Transverse colon (tissue), 4 donors: ENCODE measurements around the gene COG5. TPM values are rescaled to one million over a fixed set of nuclear protein-coding genes. Genes with fewer than 3 reads are reported as not detected.

Experiments
- DNase-seq: peaks from one replicate; pipeline ENCODE4 v3.0.0-alpha.2; 2019
- H3K27ac ChIP-seq, 4 donors: fragments of 200-600 bp; sonication (generic); 2 replicates each; pipeline ENCODE4 v1.5.1; 2016 to 2018; ENCODE audit warnings: inconsistent platforms in 4 of 4
- H3K27me3 ChIP-seq: fragments of 200-600 bp; sonication (generic); 2 replicates; pipeline ENCODE4 v1.5.1; 2017; ENCODE audit warnings: inconsistent platforms
- H3K36me3 ChIP-seq, 4 donors: fragments of 200-600 bp; sonication (generic); 2 replicates each; pipeline ENCODE4 v1.5.1; 2017 to 2019; ENCODE audit warnings: inconsistent platforms in 4 of 4
- H3K4me1 ChIP-seq, 4 donors: fragments of 200-600 bp; sonication (generic); 2 replicates each; pipeline ENCODE4 v1.5.1; 2017 to 2020; ENCODE audit warnings: inconsistent platforms in 4 of 4
- H3K4me3 ChIP-seq, 4 donors: fragments of 200-600 bp; sonication (generic); 1 replicate in 1 of 4; 2 replicates in 3 of 4; pipeline versions ENCODE4 v1.5.1 to v1.6.1; 2017 to 2019; ENCODE audit warnings: inconsistent platforms in 4 of 4
- H3K9me3 ChIP-seq, 2 donors: fragments of 200-600 bp; sonication (generic); 2 replicates each; pipeline ENCODE4 v1.5.1; 2017 to 2019; ENCODE audit warnings: inconsistent platforms in 2 of 2
- CTCF ChIP-seq, 5 experiments: fragments of 200-600 bp in 3 of 5; fragments of 450-650 bp in 2 of 5; sonication (generic) in 3 of 5; IDR thresholded peaks; 1 replicate in 2 of 5; 2 replicates in 3 of 5; pipeline ENCODE4 v1.5.1; 2016 to 2017; ENCODE audit warnings: antibody characterized with exemption in 5 of 5, inconsistent platforms in 3 of 5, mild to moderate bottlenecking in 2 of 5, moderate library complexity in 1 of 5
- EP300 ChIP-seq: sonication (generic); formaldehyde crosslinking; IDR thresholded peaks from one replicate; pipeline ENCODE4 v1.6.1; 2017; ENCODE audit warnings: antibody characterized with exemption, low read depth
- POLR2A ChIP-seq: fragments of 450-650 bp; IDR thresholded peaks from one replicate; pipeline ENCODE4 v1.6.1; 2016; ENCODE audit warnings: antibody characterized with exemption, mild to moderate bottlenecking, moderate library complexity
- POLR2AphosphoS5 ChIP-seq, 3 donors: sonication (generic); formaldehyde crosslinking; IDR thresholded peaks; one replicate each; pipeline ENCODE4 v1.6.1; 2016; ENCODE audit warnings: antibody characterized with exemption in 3 of 3
- WGBS, 2 donors: methylation state at CpG; one replicate each; pipeline ENCODE4 v1.1.5; 2018; ENCODE audit warnings: low coverage in 1 of 2; 5-methylcytosine and 5-hydroxymethylcytosine counted together
- in situ Hi-C, 4 donors: fragments of 200-750 bp; cut with MboI; loops; one replicate each; pipeline versions ENCODE4 v1.15.0 to v1.15.1; 2017; ENCODE audit warnings: low sequenced_read_pairs in 3 of 4, low pct_ligation_motif_present in 1 of 4, low pct_unique_long_range_greater_than_20kb in 1 of 4
- intact Hi-C: fragments of 100-400 bp; cut with DNase I; formaldehyde crosslinking; loops from one replicate; pipeline ENCODE4 v1.15.1; 2023; ENCODE audit warnings: low total_unique reads
- total RNA-seq, 4 donors: library from RNA; depleted of rRNA; stranded (reverse); fragments of >200 nt; gene quantifications; one replicate each; pipeline ENCODE4 v1.1.0, GENCODE V29; 2016

The COG5 gene
- total RNA-seq, 4 donors from 2014 or later: 15.7 to 48.2 (median 35.7) TPM

DNA sequence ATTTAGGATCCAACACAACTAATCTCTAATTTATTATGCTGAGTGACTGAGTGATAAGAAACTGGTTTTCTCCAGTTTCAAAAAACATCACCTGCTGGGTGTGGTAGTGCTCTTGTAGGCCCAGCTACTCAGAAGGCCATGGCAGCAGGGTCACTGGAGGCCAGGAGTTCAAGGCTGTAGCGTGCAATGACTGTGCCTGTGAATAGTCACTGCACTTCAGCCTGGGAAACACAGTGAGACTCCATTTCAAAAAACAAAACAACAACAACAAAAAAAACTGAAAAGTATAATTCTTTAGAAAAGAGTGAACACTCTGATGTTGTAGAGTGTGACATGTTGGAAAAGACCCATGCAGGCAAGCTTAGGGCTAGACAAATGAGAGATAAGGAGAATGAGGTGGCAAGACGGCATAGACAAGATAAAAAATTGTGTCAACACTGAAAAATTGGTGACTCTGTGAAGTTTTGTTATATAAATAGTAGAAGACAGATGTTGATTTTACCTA, 243.9 kb downstream of the COG5 start:
- intact Hi-C loops (no loop called here), in situ Hi-C loops (no loop called here)
- Histone ChIP-seq H3K27ac (no peak overlapping the region), H3K27me3 (no peaks in the 10 kb centered on the region), H3K4me1 (peaks cover 0 to 4% (median 0%) of the 10 kb centered on the region in 4 donors), H3K36me3 (peaks cover 0 to 3% (median 0%) of the 10 kb centered on the region in 4 donors), H3K9me3 (no peaks in the 10 kb centered on the region), H3K4me3 (no peak overlapping the region)
- DNase-seq: no peak
- TF ChIP-seq CTCF (IDR thresholded peaks at IDR 0.05): no peak
- TF ChIP-seq EP300: no peak
- no peak for TF ChIP-seq POLR2AphosphoS5 (IDR thresholded peaks at IDR 0.05)
- no peak for TF ChIP-seq POLR2A
- 92 to 100% methylated on average over 1 to 2 of the region's 2 CpGs for WGBS, 2 donors

DNA sequence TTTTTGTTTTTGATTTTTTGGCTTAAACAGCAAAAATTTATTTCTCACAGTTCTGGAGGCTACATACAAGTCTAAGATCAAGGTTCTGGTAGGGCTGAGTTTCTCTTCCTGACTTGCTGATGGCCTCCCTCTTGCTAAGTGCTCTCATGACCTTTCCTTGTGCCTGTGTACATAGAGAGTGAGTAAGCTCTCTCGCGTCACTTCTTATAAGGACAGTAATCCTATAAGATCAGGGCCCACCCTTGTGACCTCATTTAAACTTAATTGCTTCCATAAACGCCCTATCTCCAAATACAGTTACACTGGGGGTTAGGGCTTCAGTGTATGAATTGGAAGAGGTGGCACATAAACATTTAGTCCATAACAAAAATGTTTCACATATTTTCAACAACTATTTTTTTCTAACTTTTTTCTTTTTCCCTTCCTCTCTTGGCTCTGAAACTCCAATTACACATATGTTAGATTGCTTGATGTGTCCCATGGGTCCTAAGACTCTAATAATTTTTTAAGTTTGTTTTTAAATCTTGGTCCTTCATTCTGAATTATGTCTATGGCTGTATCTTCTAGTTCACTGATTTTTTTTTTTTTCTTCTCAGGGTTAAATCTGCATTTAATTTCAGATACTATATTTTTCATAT, 245.1 kb downstream of the COG5 start:
- Histone ChIP-seq H3K4me3 (no peak overlapping the region), H3K27ac (no peak overlapping the region), H3K4me1 (peaks cover 0 to 4% (median 0%) of the 10 kb centered on the region in 4 donors), H3K9me3 (no peaks in the 10 kb centered on the region), H3K27me3 (no peaks in the 10 kb centered on the region), H3K36me3 (peaks cover 0 to 3% (median 0%) of the 10 kb centered on the region in 4 donors)
- 66 to 73% methylated on average over 3 of the region's 3 CpGs for WGBS, 2 donors
- no peak for DNase-seq
- TF ChIP-seq POLR2A (no peak), CTCF (IDR thresholded peaks at IDR 0.05) (no peak), EP300 (no peak), POLR2AphosphoS5 (IDR thresholded peaks at IDR 0.05) (no peak)
- in situ Hi-C loops (no loop called here), intact Hi-C loops (no loop called here)

GRCh38 chr7:107315716-107316220, 248.0 kb downstream of the COG5 start:
- no peak for DNase-seq
- no peak overlapping the region for H3K27ac ChIP-seq
- no peak overlapping the region for H3K4me3 ChIP-seq
- intact Hi-C loops (no loop called here), in situ Hi-C loops (no loop called here)
- no peaks in the 10 kb centered on the region for H3K27me3 ChIP-seq
- TF ChIP-seq POLR2A (no peak), CTCF (IDR thresholded peaks at IDR 0.05) (no peak), POLR2AphosphoS5 (IDR thresholded peaks at IDR 0.05) (no peak), EP300 (no peak)
- H3K36me3 ChIP-seq: no peaks in the 10 kb centered on the region
- H3K4me1 ChIP-seq: peaks cover 0 to 4% (median 0%) of the 10 kb centered on the region in 4 donors
- WGBS, 2 donors: 75 to 100% methylated on average over 1 of the region's 1 CpG
- H3K9me3 ChIP-seq: no peaks in the 10 kb centered on the region

- in situ Hi-C loops: no loop called here
- Histone ChIP-seq H3K9me3 (no peaks in the 10 kb centered on the region), H3K27ac (no peak overlapping the region), H3K4me1 (no peaks in the 10 kb centered on the region), H3K4me3 (no peak overlapping the region), H3K27me3 (no peaks in the 10 kb centered on the region), H3K36me3 (no peaks in the 10 kb centered on the region)
- TF ChIP-seq POLR2A: no peak
- intact Hi-C loops: no loop called here
- WGBS, 2 donors: 95% methylated on average over 1 of the region's 1 CpG; no CpG with 5 or more reads in 1 of the 2 donors
- DNase-seq: no peak
Observed at GRCh38 chr7:107313355-107313754, 250.4 kb downstream of the COG5 start.
